Panc1 (cell line): ENCODE data around the gene IQSEC1.

Experiments
- CTCF ChIP-seq: fragments of 450-650 bp; IDR thresholded peaks from 2 replicates; pipeline ENCODE4 v1.5.1; 2017; ENCODE audit warnings: mild to moderate bottlenecking
- SIN3A ChIP-seq: IDR thresholded peaks from 2 replicates; pipeline ENCODE4 v1.6.1; 2012; ENCODE audit warnings: low read depth, mild to moderate bottlenecking, low read length, moderate library complexity, borderline replicate concordance; ENCODE audit not compliant: insufficient read depth

DNA sequence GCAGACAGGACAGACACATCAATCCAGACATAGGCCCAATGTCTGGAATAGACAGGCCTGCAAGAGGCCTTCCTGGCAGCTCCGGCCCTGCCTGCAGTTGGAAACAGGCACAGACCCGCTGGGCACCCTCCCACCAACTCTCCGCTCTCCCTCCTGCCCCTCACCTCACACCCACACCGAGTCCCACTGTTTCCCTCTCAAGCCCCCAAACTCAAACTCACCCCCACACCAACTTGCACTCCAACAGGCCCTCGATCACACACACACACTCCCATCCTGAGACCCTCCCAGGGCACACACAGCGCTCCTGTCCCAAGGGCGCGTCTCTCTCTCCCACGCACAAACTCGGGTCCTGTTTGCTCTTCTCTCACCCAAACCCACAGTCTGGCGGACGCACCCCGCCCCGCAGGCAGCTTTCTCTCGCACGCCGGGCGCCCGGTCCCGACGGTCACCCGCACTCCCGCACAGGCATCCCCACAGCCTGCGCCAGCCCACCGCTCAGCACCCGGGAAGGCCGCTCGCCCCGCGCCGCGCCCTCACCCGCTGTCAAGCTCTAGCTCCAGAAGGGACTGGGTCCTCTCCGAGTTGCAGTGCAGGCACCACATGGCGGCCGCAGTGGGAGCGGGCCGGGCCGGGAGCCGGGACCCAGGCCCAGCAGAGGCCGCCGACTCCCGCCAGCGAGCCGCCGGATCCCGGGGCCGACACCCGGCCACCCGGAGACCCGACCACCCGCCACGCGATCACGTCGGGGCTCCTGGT is 106.2 kb downstream of the IQSEC1 start:
- TF ChIP-seq CTCF (no peak), SIN3A (no peak)
